ENCODE data around the gene TPP1.

TPP1 gene

DNA sequence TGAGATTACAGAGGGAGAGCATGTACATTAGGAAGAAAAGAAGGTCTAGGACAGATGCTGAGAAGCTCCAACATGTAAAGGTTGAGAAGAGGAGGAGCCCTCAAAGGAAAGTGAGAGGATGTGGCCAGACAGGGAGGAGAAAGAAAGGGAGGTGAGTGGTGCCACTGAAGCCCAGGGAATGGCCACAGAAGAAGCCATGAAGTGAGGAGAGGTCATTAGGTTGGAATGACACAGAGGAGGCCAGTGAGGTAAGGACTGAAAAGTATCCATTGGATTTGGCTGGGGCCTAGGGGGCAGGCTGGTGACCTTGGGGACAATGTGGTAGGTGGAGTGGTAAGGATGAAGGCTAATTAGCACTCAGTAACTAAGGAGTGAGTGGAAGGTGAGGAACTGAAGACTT lies 39.4 kb upstream of the TPP1 start:
- TF ChIP-seq, protein P1, sequence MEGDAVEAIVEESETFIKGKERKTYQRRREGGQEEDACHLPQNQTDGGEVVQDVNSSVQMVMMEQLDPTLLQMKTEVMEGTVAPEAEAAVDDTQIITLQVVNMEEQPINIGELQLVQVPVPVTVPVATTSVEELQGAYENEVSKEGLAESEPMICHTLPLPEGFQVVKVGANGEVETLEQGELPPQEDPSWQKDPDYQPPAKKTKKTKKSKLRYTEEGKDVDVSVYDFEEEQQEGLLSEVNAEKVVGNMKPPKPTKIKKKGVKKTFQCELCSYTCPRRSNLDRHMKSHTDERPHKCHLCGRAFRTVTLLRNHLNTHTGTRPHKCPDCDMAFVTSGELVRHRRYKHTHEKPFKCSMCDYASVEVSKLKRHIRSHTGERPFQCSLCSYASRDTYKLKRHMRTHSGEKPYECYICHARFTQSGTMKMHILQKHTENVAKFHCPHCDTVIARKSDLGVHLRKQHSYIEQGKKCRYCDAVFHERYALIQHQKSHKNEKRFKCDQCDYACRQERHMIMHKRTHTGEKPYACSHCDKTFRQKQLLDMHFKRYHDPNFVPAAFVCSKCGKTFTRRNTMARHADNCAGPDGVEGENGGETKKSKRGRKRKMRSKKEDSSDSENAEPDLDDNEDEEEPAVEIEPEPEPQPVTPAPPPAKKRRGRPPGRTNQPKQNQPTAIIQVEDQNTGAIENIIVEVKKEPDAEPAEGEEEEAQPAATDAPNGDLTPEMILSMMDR (IDR thresholded peaks at IDR 0.05; ENCODE audit: low read depth, low read length): no peak

DNA sequence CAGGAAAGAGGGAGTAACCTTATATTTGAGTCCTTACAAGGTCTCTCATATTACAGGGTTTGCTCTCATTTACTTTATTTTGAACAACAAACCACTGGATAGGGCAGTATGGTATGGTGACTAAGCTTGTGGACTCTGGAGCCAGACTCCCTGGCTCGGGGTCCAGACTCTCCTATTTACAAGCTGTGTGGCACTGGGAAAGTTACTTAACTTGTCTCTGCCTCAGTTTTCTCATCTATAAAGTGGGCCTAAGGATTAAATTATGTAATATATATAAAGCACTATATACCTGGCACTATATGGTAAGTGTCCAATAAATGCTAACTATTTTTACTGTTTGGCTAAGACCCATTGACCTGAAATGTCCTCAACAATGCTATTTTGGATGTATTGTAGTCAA lies 38.1 kb upstream of the TPP1 start:
- TF ChIP-seq, protein P1 (IDR thresholded peaks at IDR 0.05; ENCODE audit: low read depth, low read length): no peak
- no peak for DNase-seq (ENCODE audit: extremely low read depth, low read depth)

More for the DNA sequence above, 39.4 kb upstream of the TPP1 start:
- DNase-seq (ENCODE audit: extremely low read depth, low read depth): no peak

DNA sequence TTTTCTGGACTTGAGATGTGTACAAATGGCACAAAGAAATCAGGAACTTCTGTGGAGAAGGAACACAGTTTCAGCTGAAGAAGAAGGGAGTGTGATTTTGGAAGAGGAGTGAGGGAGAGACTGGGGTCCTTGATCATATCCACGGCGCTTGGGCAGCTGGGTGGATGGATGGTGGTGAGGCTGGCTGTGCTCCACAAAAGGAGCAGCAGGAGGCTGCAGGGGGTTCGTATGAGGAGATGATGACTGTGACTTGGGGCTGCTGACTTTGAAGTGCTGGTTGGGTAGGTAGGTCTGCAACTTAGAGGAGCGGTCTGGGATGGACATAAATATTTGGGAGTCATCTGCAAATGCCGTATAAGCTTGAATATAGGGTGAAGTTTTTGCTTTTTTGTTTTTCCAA lies 37.7 kb upstream of the TPP1 start:
- TF ChIP-seq, protein P1 (IDR thresholded peaks at IDR 0.05; ENCODE audit: low read depth, low read length): no peak
- DNase-seq (ENCODE audit: extremely low read depth, low read depth): no peak

DNA sequence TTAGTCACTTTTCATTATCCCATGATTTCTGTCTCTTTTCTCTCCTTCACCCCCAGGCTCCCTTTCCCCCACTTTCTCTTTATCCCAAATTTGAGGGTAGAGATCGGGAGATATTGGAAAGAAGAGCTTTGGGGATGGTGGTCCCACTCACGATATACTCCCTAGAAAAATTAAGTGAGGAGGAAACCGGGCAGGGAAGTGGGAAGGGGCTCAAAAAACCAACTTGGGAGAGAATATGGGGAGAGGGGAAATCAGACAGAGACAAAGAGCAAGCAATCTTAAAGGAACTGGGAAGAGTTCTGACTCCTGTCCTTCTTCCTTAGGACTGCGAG lies 37.3 kb upstream of the TPP1 start:
- DNase-seq (ENCODE audit: extremely low read depth, low read depth): no peak
- TF ChIP-seq, protein P1 (IDR thresholded peaks at IDR 0.05; ENCODE audit: low read depth, low read length): no peak

DNA sequence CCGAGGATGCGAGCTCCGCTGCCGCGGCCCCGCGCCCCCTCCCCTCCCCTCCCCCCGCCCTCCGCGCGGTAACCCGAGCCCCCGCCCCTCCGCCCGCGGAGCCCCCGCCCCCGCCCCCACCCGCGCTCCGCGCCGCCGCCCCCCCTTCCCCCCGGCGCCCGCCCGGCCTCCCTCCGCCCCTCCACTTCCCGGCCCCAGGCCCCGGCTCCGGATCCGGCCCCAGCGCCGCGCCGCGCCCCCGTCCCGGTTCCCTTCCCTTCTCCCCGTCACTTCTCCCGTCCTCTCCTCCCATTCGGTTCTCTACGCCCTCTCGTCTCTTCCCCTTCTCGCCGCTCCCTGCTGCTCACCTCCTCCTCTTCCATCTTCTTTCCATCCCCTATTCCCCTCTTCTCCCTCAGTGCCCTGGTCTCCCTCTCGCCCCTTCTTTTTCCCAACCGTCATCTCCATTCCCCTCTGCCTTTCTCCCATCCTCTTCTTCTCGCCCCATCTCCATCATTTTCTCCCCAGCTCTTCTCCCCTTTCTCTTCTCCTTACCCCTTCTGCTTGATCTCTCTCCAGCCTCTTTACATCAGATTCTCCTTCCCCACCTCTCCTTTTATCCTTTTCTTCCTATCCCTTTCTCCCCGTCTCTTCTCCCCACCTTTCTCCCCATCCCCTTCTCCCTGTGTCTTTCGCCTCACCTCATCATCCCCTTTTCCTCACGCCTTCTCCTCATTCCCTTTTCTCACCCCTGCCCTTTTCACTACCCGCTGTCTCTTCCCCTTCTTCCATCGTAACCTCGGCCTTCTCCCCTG lies 36.8 kb upstream of the TPP1 start, which contains the start of gene DCHS1:
DCHS1 (minus strand) TSS at position 20 of the 794 bp plus-strand sequence. CDS start 14,196 bp downstream, outside the sequence.
- no peak for DNase-seq (ENCODE audit: extremely low read depth, low read depth)
- TF ChIP-seq, protein P1 (IDR thresholded peaks at IDR 0.05; ENCODE audit: low read depth, low read length): no peak

DNA sequence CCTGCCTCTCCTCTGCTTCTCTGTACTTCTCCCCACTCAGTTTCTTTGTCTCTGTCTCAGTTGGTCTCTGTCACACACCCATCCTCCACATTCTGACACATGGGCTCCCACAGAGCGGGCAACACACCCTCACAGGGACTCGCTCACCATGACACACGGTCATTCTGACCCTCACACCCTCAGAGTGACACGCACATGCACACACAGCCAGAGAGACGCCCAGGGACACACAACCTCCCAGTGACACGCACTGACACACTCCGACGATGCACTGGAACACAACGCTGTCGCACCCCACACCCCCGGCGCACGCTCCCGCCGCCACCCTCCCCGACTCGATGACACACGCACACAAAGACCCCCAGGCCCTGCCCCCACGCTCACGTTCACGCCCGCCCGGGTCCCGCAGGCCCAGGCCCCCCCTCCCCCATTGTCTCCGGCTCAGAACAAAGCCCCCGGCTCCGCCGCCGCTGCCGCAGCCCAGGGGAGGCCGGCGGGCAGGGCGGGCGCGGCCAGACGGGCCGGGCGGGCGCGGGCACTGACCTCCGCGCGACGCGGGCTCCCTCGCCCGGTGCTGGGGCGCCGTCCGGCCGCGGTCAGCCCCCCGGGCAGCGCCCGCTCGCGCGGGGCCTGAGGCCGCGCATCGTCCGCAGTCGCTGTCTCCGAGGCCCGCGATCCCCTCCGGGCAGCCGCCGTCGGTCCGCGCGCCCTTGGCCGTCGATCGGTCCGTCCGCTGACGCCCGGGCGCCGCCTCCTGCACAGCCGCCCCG lies 36.0 kb upstream of the TPP1 start:
- DNase-seq (ENCODE audit: extremely low read depth, low read depth): no peak
- TF ChIP-seq, protein P1 (IDR thresholded peaks at IDR 0.05; ENCODE audit: low read depth, low read length): no peak
